ENCODE measurements around the gene NCKAP5. TPM values are rescaled to one million over a fixed set of nuclear protein-coding genes. Genes with fewer than 3 reads are reported as not detected.

Gene NCKAP5
- total and polyA plus RNA-seq, 8 donors: 0.23 to 1.5 (median 0.44) TPM

GRCh38 chr2:132662732-132663131 is 905.5 kb downstream of the NCKAP5 start:
- DNase-seq: no peak
- FAIRE-seq: no peak
- Histone ChIP-seq H3K27me3 (no peaks in the 10 kb centered on the region), H3K4me3 (no peak overlapping the region), H3K4me1 (no peaks in the 10 kb centered on the region), H3K36me3 (no peaks in the 10 kb centered on the region), H3K9me3 (no peaks in the 10 kb centered on the region), H3K27ac (no peak overlapping the region)
- 53% methylated on average over 3 of the region's 3 CpGs for WGBS, 2 donors
- intact Hi-C loops (cut with DNase I): no loop called here
- no peak for TF ChIP-seq CTCF (IDR thresholded peaks at IDR 0.05)
- no peak for ATAC-seq

- 93 to 95% methylated on average over 3 of the region's 3 CpGs for WGBS, 2 donors
- no peak for TF ChIP-seq CTCF (IDR thresholded peaks at IDR 0.05)
- FAIRE-seq (no peak), ATAC-seq (no peak), DNase-seq (no peak)
- H3K4me3 ChIP-seq: no peak overlapping the region
- H3K4me1 ChIP-seq: no peaks in the 10 kb centered on the region
- H3K9me3 ChIP-seq: no peaks in the 10 kb centered on the region
- intact Hi-C loops (cut with DNase I): no loop called here
- no peaks in the 10 kb centered on the region for H3K36me3 ChIP-seq
- H3K27me3 ChIP-seq: no peaks in the 10 kb centered on the region
- H3K27ac ChIP-seq: no peak overlapping the region
Measured at GRCh38 chr2:132659331-132659730, 908.9 kb downstream of the NCKAP5 start.

GRCh38 chr2:132656266-132656975 is 911.8 kb downstream of the NCKAP5 start:
- FAIRE-seq (no peak), ATAC-seq (no peak), DNase-seq (no peak)
- no peak for TF ChIP-seq CTCF (IDR thresholded peaks at IDR 0.05)
- H3K9me3 ChIP-seq: no peaks in the 10 kb centered on the region
- no peaks in the 10 kb centered on the region for H3K27me3 ChIP-seq
- no peak overlapping the region for H3K27ac ChIP-seq
- H3K4me3 ChIP-seq: no peak overlapping the region
- H3K36me3 ChIP-seq: no peaks in the 10 kb centered on the region
- intact Hi-C loops (cut with DNase I): no loop called here
- WGBS, 2 donors: 65 to 70% methylated on average over 7 of the region's 7 CpGs
- H3K4me1 ChIP-seq: no peaks in the 10 kb centered on the region

GRCh38 chr2:132654968-132655367 is 913.3 kb downstream of the NCKAP5 start:
- DNase-seq: no peak
- TF ChIP-seq CTCF (IDR thresholded peaks at IDR 0.05): no peak
- 94 to 95% methylated on average over 7 of the region's 7 CpGs for WGBS, 2 donors
- Histone ChIP-seq H3K4me3 (no peak overlapping the region), H3K27me3 (no peaks in the 10 kb centered on the region), H3K36me3 (no peaks in the 10 kb centered on the region), H3K27ac (no peak overlapping the region), H3K4me1 (no peaks in the 10 kb centered on the region), H3K9me3 (no peaks in the 10 kb centered on the region)
- ATAC-seq: no peak
- intact Hi-C loops (cut with DNase I): no loop called here
- no peak for FAIRE-seq

- no peak for TF ChIP-seq CTCF (IDR thresholded peaks at IDR 0.05)
- ATAC-seq (no peak), FAIRE-seq (no peak), DNase-seq (no peak)
- no peaks in the 10 kb centered on the region for H3K36me3 ChIP-seq
- 67 to 69% methylated on average over 4 of the region's 4 CpGs for WGBS, 2 donors
- no peak overlapping the region for H3K4me3 ChIP-seq
- H3K4me1 ChIP-seq: no peaks in the 10 kb centered on the region
- H3K27ac ChIP-seq: no peak overlapping the region
- intact Hi-C loops (cut with DNase I): no loop called here
- no peaks in the 10 kb centered on the region for H3K9me3 ChIP-seq
- H3K27me3 ChIP-seq: no peaks in the 10 kb centered on the region
Measured at GRCh38 chr2:132654335-132654734, 913.9 kb downstream of the NCKAP5 start.

Data from pancreas (tissue), 10 donors.